IMR-90 (cell line): ENCODE results near the gene LPO. TPM values are rescaled to one million over a fixed set of nuclear protein-coding genes. Genes with fewer than 3 reads are reported as not detected.

Experiments
- ATAC-seq: fragments of 200-7000 bp; cut with Tn5 transposase; 2 replicates; pipeline ENCODE4 v1.9.1; 2020; ENCODE audit warnings: low read depth, mild to moderate bottlenecking, moderate library complexity
- BruUV-seq: library from RNA; stranded (reverse); fragments of 400-500 nt; replicated peaks from 2 replicates; lab custom pipeline; 2021; lab: Mats Ljungman, UMichigan
- CTCF ChIA-PET: fragments of 300-600 bp; formaldehyde crosslinking; extraction: SDS; loops from one replicate; lab custom pipeline; 2021; ENCODE audit warnings: antibody characterized with exemption; lab: Yijun Ruan, JAX
- POLR2A ChIA-PET: fragments of 300-600 bp; sonication (Branson Sonifier 250); formaldehyde crosslinking; loops from one replicate; lab custom pipeline; 2022; ENCODE audit warnings: antibody characterized with exemption; ENCODE audit not compliant: unreplicated experiment; lab: Charles Lee
- DNase-seq: peaks from one replicate; pipeline ENCODE4 v3.0.0; 2013
- H2AFZ ChIP-seq: replicated peaks from 2 replicates; pipeline ENCODE3; 2013; ENCODE audit warnings: low read length, mild to moderate bottlenecking; ENCODE audit not compliant: poor library complexity
- H2AK5ac ChIP-seq: 2 replicates; pipeline ENCODE4 v1.6.1; 2013; ENCODE audit warnings: low read depth, low read length, inconsistent platforms
- H2AK9ac ChIP-seq: replicated peaks from 2 replicates; pipeline ENCODE3; 2013; ENCODE audit warnings: mild to moderate bottlenecking, low read depth, low read length, moderate library complexity; ENCODE audit not compliant: poor library complexity
- H2BK120ac ChIP-seq: 2 replicates; pipeline ENCODE4 v1.6.1; 2013; ENCODE audit warnings: low read depth, low read length, inconsistent platforms
- H2BK15ac ChIP-seq: 3 replicates; pipeline ENCODE4 v1.6.1; 2013; ENCODE audit warnings: low read depth, low read length, inconsistent platforms
- H2BK20ac ChIP-seq: 2 replicates; pipeline ENCODE4 v1.6.1; 2013; ENCODE audit warnings: low read depth, mild to moderate bottlenecking, inconsistent platforms, low read length, moderate library complexity
- H2BK5ac ChIP-seq: 2 replicates; pipeline ENCODE4 v1.6.1; 2013; ENCODE audit warnings: mild to moderate bottlenecking, low read depth, low read length, inconsistent platforms; ENCODE audit not compliant: poor library complexity, severe bottlenecking
- H3K14ac ChIP-seq: replicated peaks from 2 replicates; pipeline ENCODE4 v1.6.1; 2013; ENCODE audit warnings: low read depth, low read length, inconsistent platforms
- H3K18ac ChIP-seq: 2 replicates; pipeline ENCODE4 v1.6.1; 2013; ENCODE audit warnings: low read depth, low read length, control low read depth
- H3K23ac ChIP-seq: 2 replicates; pipeline ENCODE4 v1.6.1; 2013; ENCODE audit warnings: low read depth, low read length, inconsistent platforms
- H3K27ac ChIP-seq: 2 replicates; pipeline ENCODE4 v1.5.1; 2013; ENCODE audit warnings: mild to moderate bottlenecking, control low read depth, low read length; ENCODE audit not compliant: insufficient read depth
- H3K27me3 ChIP-seq: 2 replicates; pipeline ENCODE4 v1.6.1; 2013; ENCODE audit warnings: low read length; ENCODE audit not compliant: control insufficient read depth, insufficient read depth
- H3K36me3 ChIP-seq: 2 replicates; pipeline ENCODE4 v1.6.1; 2013; ENCODE audit warnings: low read length, mixed read lengths; ENCODE audit not compliant: control insufficient read depth, insufficient read depth
- H3K4ac ChIP-seq: 2 replicates; pipeline ENCODE4 v1.6.1; 2013; ENCODE audit warnings: low read depth, low read length, inconsistent platforms
- H3K4me1 ChIP-seq: 2 replicates; pipeline ENCODE4 v1.6.1; 2013; ENCODE audit warnings: low read length, mixed read lengths; ENCODE audit not compliant: control insufficient read depth, insufficient read depth
- H3K4me2 ChIP-seq: 2 replicates; pipeline ENCODE4 v1.6.1; 2013; ENCODE audit warnings: low read depth, mild to moderate bottlenecking, control low read depth, low read length, moderate library complexity
- H3K4me3 ChIP-seq: 2 replicates; pipeline ENCODE4 v1.5.1; 2013; ENCODE audit warnings: low read depth, mild to moderate bottlenecking, control low read depth, low read length, moderate library complexity; ENCODE audit not compliant: insufficient read depth
- H3K56ac ChIP-seq: 2 replicates; pipeline ENCODE4 v1.6.1; 2013; ENCODE audit warnings: low read length, inconsistent platforms; ENCODE audit not compliant: insufficient read depth; ENCODE audit errors: extremely low read depth
- H3K79me1 ChIP-seq, 2 experiments: 2 replicates each; pipeline ENCODE4 v1.6.1; 2013; ENCODE audit warnings: low read length in 2 of 2, inconsistent platforms in 1 of 2, low read depth in 1 of 2
- H3K9ac ChIP-seq: 2 replicates; pipeline ENCODE4 v1.6.1; 2013; ENCODE audit warnings: low read depth, low read length, control low read depth
- H3K9me1 ChIP-seq: 2 replicates; pipeline ENCODE4 v1.6.1; 2013; ENCODE audit warnings: low read length, inconsistent platforms; ENCODE audit not compliant: insufficient read depth
- H3K9me3 ChIP-seq: 2 replicates; pipeline ENCODE4 v1.6.1; 2013; ENCODE audit warnings: low read length; ENCODE audit not compliant: control insufficient read depth, insufficient read depth
- H4K20me1 ChIP-seq: 2 replicates; pipeline ENCODE4 v1.6.1; 2013; ENCODE audit warnings: low read length, inconsistent platforms; ENCODE audit not compliant: insufficient read depth
- H4K5ac ChIP-seq: 2 replicates; pipeline ENCODE4 v1.6.1; 2013; ENCODE audit warnings: mild to moderate bottlenecking, low read depth, low read length, control low read depth
- H4K8ac ChIP-seq, 2 experiments: 2 replicates each; pipeline ENCODE4 v1.6.1; 2013; ENCODE audit warnings: low read depth in 2 of 2, low read length in 2 of 2, control low read depth in 1 of 2, inconsistent platforms in 1 of 2
- H4K91ac ChIP-seq: 2 replicates; pipeline ENCODE4 v1.6.1; 2013; ENCODE audit warnings: low read depth, low read length, inconsistent platforms; ENCODE audit not compliant: insufficient read depth
- BHLHE40 ChIP-seq: fragments of 150-350 bp; IDR thresholded peaks from 2 replicates; pipeline ENCODE4 v1.6.1; 2016; ENCODE audit warnings: mild to moderate bottlenecking, low read depth, low read length
- CHD1 ChIP-seq: IDR thresholded peaks from 2 replicates; pipeline ENCODE4 v1.6.1; 2012; ENCODE audit warnings: low read depth, low read length, improper control_type of control experiment
- FOS ChIP-seq: fragments of 150-350 bp; IDR thresholded peaks from 2 replicates; pipeline ENCODE4 v1.6.1; 2016; ENCODE audit warnings: low read depth, low read length
- MAFK ChIP-seq: IDR thresholded peaks from 2 replicates; pipeline ENCODE4 v1.6.1; 2012; ENCODE audit warnings: low read depth, low read length, improper control_type of control experiment
- MAZ ChIP-seq: IDR thresholded peaks from 2 replicates; pipeline ENCODE4 v1.6.1; 2012; ENCODE audit warnings: low read depth, mild to moderate bottlenecking, low read length, improper control_type of control experiment, moderate library complexity, borderline replicate concordance
- MXI1 ChIP-seq: IDR thresholded peaks from 2 replicates; pipeline ENCODE4 v1.6.1; 2012; ENCODE audit warnings: low read depth, mild to moderate bottlenecking, low read length, moderate library complexity, borderline replicate concordance
- NFE2L2 ChIP-seq: fragments of 150-350 bp; IDR thresholded peaks from 2 replicates; pipeline ENCODE4 v1.6.1; 2016; ENCODE audit warnings: low read depth, mild to moderate bottlenecking, low read length
- POLR2A ChIP-seq: IDR thresholded peaks from 2 replicates; pipeline ENCODE4 v1.6.1; 2012; ENCODE audit warnings: mild to moderate bottlenecking, low read depth, low read length
- RAD21 ChIP-seq: IDR thresholded peaks from 2 replicates; pipeline ENCODE4 v1.6.1; 2012; ENCODE audit warnings: low read length, improper control_type of control experiment
- RCOR1 ChIP-seq: IDR thresholded peaks from 2 replicates; pipeline ENCODE4 v1.6.1; 2012; ENCODE audit warnings: mild to moderate bottlenecking, low read length, improper control_type of control experiment; ENCODE audit not compliant: insufficient replicate concordance
- RFX5 ChIP-seq: IDR thresholded peaks from 2 replicates; pipeline ENCODE4 v1.8.0; 2012; ENCODE audit warnings: low read depth, mild to moderate bottlenecking, low read length, moderate library complexity
- SMC3 ChIP-seq: fragments of 150-350 bp; IDR thresholded peaks from 2 replicates; pipeline ENCODE4 v1.6.1; 2016; ENCODE audit warnings: low read depth, mild to moderate bottlenecking, antibody characterized with exemption, low read length, moderate library complexity
- WGBS, 2 experiments: methylation state at CpG; one replicate each; pipeline versions ENCODE4 v1.1.5 to v1.1.7; 2013; ENCODE audit warnings: missing lambda C conversion rate in 2 of 2; ENCODE audit not compliant: insufficient read length in 1 of 2; ENCODE audit errors: extremely low coverage in 2 of 2; 5-methylcytosine and 5-hydroxymethylcytosine counted together
- dilution Hi-C: fragments of 300-500 bp; cut with HindIII; formaldehyde crosslinking; loops from one replicate; pipeline ENCODE4 v1.14.3; 2018; ENCODE audit warnings: low sequenced_read_pairs; ENCODE audit not compliant: unreplicated experiment
- in situ Hi-C: fragments of 300-500 bp; cut with MboI; formaldehyde crosslinking; loops from 3 replicates; pipeline ENCODE4 v1.14.3; 2019; ENCODE audit warnings: low sequenced_read_pairs, inconsistent platforms, mixed read lengths
- intact Hi-C: fragments of 100-400 bp; cut with micrococcal nuclease; formaldehyde crosslinking; loops from 2 replicates; pipeline ENCODE4 v1.10.0; 2022
- polyA plus RNA-seq, 3 experiments: library from polyadenylated mRNA; depleted of rRNA; stranded (reverse); fragments of >200 nt; gene quantifications; 2 replicates each; pipeline ENCODE4 v1.2.3, GENCODE V29; 2012; ENCODE audit warnings: low replicate concordance in 1 of 3
- total RNA-seq: library from RNA; depleted of rRNA; stranded (reverse); fragments of >200 nt; gene quantifications from 2 replicates; pipeline ENCODE4 v1.2.3, GENCODE V29; 2012
- TF ChIP-seq, protein P1 (sequence below): fragments of 150-350 bp; IDR thresholded peaks from 2 replicates; pipeline ENCODE4 v1.6.1; 2017; ENCODE audit warnings: mild to moderate bottlenecking, antibody characterized with exemption, low read length, low read depth
- TF ChIP-seq, protein P2 (sequence below): conservative IDR thresholded peaks from 2 replicates; pipeline ENCODE4 v1.5.1; 2012; ENCODE audit warnings: mild to moderate bottlenecking, low read depth, low read length, improper control_type of control experiment
- TF ChIP-seq, protein P3 (sequence below): fragments of 150-350 bp; IDR thresholded peaks from 2 replicates; pipeline ENCODE4 v1.6.1; 2016; ENCODE audit warnings: low read depth, mild to moderate bottlenecking, low read length, moderate library complexity, borderline replicate concordance

Gene LPO
- total and polyA plus RNA-seq, 2 of the 4 experiments (the other 2 are of a cell fraction): not detected

DNA sequence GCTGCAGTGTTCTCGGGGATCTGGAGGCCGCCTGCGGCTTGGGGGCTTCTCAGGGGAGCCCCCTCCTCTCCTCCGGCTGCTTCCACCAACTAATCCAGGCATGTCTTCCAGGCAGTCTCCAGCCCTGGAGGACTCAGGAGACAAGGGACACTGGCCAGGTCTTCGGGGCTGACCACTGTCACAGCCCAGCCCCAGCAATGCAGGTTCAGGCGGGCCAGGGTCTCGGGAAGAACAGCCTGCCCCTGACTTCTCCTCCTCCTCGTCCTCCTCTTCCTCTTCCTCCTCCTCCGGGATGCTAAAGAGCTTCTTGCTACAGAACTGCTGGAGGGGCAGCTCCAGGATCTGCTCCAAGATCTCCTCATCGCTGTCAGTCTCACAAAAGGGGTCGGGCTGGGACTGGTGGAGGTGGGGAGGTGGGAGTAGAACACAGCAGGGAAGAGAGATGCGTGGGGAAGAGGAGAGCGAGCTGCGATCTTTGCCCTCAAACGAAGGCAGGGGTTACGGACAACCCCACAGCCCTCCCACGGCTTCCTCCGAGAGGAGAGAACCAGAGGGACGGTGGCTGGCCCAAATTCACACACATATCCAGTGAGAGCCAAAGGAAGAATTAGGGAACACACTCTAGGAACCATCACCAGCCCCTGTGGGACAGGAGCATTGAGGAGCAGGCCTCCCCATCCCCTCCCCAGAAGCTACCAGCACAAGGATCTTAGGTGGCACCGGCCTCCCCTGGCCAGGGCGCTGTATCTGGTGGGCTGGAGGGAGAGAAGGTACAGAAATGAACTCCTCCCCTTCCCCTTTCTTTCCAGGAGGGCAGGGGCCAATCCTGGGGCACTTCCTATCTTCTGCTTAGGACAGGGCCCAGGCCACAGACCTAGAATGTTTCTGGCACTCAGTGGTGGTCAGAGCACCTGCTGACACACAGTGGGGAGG lies 70.9 kb downstream of the LPO start:
- no peak overlapping the region for H3K27ac ChIP-seq
- no peak for ATAC-seq
- dilution Hi-C loops (no loop called here), intact Hi-C loops (no loop called here), in situ Hi-C loops (no loop called here)
- no peak overlapping the region for H3K4ac ChIP-seq
- no peaks in the 10 kb centered on the region for H3K9me3 ChIP-seq
- H3K4me1 ChIP-seq: no peaks in the 10 kb centered on the region
- H2AK5ac ChIP-seq: no peak overlapping the region
- no peak overlapping the region for H3K56ac ChIP-seq
- no peak overlapping the region for H4K91ac ChIP-seq
- no peak overlapping the region for H2BK20ac ChIP-seq
- no peak overlapping the region for H3K4me2 ChIP-seq
- no peak overlapping the region for H2BK120ac ChIP-seq
- no peak overlapping the region for H3K14ac ChIP-seq
- peaks cover 2% of the 10 kb centered on the region; the same call in 1 of the 2 replicates for H3K27me3 ChIP-seq
- TF ChIP-seq MAZ (no peak), MXI1 (no peak), MAFK (no peak), SMC3 (no peak), NFE2L2 (no peak), RCOR1 (no peak), BHLHE40 (no peak), FOS (no peak), CHD1 (no peak), RAD21 (no peak), POLR2A (no peak), RFX5 (no peak)
- TF ChIP-seq, protein P1, sequence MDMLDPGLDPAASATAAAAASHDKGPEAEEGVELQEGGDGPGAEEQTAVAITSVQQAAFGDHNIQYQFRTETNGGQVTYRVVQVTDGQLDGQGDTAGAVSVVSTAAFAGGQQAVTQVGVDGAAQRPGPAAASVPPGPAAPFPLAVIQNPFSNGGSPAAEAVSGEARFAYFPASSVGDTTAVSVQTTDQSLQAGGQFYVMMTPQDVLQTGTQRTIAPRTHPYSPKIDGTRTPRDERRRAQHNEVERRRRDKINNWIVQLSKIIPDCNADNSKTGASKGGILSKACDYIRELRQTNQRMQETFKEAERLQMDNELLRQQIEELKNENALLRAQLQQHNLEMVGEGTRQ: no peak
- TF ChIP-seq, protein P2, sequence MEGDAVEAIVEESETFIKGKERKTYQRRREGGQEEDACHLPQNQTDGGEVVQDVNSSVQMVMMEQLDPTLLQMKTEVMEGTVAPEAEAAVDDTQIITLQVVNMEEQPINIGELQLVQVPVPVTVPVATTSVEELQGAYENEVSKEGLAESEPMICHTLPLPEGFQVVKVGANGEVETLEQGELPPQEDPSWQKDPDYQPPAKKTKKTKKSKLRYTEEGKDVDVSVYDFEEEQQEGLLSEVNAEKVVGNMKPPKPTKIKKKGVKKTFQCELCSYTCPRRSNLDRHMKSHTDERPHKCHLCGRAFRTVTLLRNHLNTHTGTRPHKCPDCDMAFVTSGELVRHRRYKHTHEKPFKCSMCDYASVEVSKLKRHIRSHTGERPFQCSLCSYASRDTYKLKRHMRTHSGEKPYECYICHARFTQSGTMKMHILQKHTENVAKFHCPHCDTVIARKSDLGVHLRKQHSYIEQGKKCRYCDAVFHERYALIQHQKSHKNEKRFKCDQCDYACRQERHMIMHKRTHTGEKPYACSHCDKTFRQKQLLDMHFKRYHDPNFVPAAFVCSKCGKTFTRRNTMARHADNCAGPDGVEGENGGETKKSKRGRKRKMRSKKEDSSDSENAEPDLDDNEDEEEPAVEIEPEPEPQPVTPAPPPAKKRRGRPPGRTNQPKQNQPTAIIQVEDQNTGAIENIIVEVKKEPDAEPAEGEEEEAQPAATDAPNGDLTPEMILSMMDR: no peak
- TF ChIP-seq, protein P3, sequence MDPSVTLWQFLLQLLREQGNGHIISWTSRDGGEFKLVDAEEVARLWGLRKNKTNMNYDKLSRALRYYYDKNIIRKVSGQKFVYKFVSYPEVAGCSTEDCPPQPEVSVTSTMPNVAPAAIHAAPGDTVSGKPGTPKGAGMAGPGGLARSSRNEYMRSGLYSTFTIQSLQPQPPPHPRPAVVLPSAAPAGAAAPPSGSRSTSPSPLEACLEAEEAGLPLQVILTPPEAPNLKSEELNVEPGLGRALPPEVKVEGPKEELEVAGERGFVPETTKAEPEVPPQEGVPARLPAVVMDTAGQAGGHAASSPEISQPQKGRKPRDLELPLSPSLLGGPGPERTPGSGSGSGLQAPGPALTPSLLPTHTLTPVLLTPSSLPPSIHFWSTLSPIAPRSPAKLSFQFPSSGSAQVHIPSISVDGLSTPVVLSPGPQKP: no peak
- H3K18ac ChIP-seq: no peak overlapping the region
- no peak overlapping the region for H2BK15ac ChIP-seq
- no peak overlapping the region for H2AK9ac ChIP-seq
- 64% methylated on average over 3 of the region's 21 CpGs; no CpG with 5 or more reads in 1 of the 2 experiments for WGBS, 2 experiments
- CTCF ChIA-PET: no interaction called here
- no peaks in the 10 kb centered on the region for H3K36me3 ChIP-seq
- no peak overlapping the region for H3K23ac ChIP-seq
- no peak overlapping the region for H2BK5ac ChIP-seq
- H4K5ac ChIP-seq: no peak overlapping the region
- H4K8ac ChIP-seq: no peak overlapping the region
- no peak overlapping the region for H3K9ac ChIP-seq
- no peak overlapping the region for H3K4me3 ChIP-seq
- H3K79me1 ChIP-seq: no peaks in the 10 kb centered on the region
- no peaks in the 10 kb centered on the region for H4K20me1 ChIP-seq
- POLR2A ChIA-PET: no interaction called here
- H3K9me1 ChIP-seq: no peaks in the 10 kb centered on the region
- peak overlapping the region; percentile 21 for H2AFZ ChIP-seq
- DNase-seq: no peak
- BruUV-seq: no TSS peak
